HepG2 (cell line): ENCODE measurements around the gene SH2D6.

Experiments
- ATF1 ChIP-seq: IDR thresholded peaks from 2 replicates; pipeline ENCODE4 v1.6.1; 2016; ENCODE audit warnings: mild to moderate bottlenecking, control low read depth
- GABPA ChIP-seq, 2 experiments: IDR thresholded peaks; 2 replicates each; pipeline ENCODE4 v1.6.1; 2011 to 2016; ENCODE audit warnings: low read depth in 2 of 2, low read length in 1 of 2, missing biosample characterization in 1 of 2, missing genetic modification characterization in 1 of 2
- MAX ChIP-seq: IDR thresholded peaks from 2 replicates; pipeline ENCODE4 v1.6.1; 2012; ENCODE audit warnings: inconsistent platforms
- POLR2A ChIP-seq, 2 experiments: IDR thresholded peaks; 2 replicates each; pipeline ENCODE4 v1.6.1; 2011; ENCODE audit warnings: low read depth in 2 of 2, low read length in 2 of 2, mild to moderate bottlenecking in 1 of 2, moderate library complexity in 1 of 2; ENCODE audit not compliant: insufficient read depth in 1 of 2
- PRMT3 ChIP-seq: sonication (generic); formaldehyde crosslinking; IDR thresholded peaks from 2 replicates; pipeline ENCODE4 v1.8.1; 2022; ENCODE audit warnings: low read depth, mild to moderate bottlenecking, moderate library complexity, missing genetic modification reagents, borderline replicate concordance
- RARG ChIP-seq: sonication (generic); formaldehyde crosslinking; IDR thresholded peaks from 2 replicates; pipeline ENCODE4 v1.4.0; 2020; ENCODE audit warnings: low read depth, mild to moderate bottlenecking, missing genetic modification reagents
- TRIM24 ChIP-seq: sonication (generic); formaldehyde crosslinking; IDR thresholded peaks from 2 replicates; pipeline ENCODE4 v1.8.0; 2022; ENCODE audit warnings: mild to moderate bottlenecking, missing genetic modification reagents
- ZNF232 ChIP-seq: sonication (generic); formaldehyde crosslinking; IDR thresholded peaks from 2 replicates; pipeline ENCODE4 v1.4.0; 2020; ENCODE audit warnings: missing genetic modification reagents, borderline replicate concordance
- ZNF331 ChIP-seq: sonication (generic); formaldehyde crosslinking; IDR thresholded peaks from 2 replicates; pipeline ENCODE4 v1.4.0; 2020; ENCODE audit warnings: missing genetic modification reagents
- ZNF362 ChIP-seq: sonication (generic); formaldehyde crosslinking; IDR thresholded peaks from 2 replicates; pipeline ENCODE4 v1.4.0; 2020; ENCODE audit warnings: missing genetic modification reagents, mild to moderate bottlenecking, borderline replicate concordance
- TF ChIP-seq, protein P1 (sequence below): sonication (generic); formaldehyde crosslinking; IDR thresholded peaks from 2 replicates; pipeline ENCODE4 v1.4.0; 2020; ENCODE audit warnings: mild to moderate bottlenecking, missing genetic modification reagents

- no peak for TF ChIP-seq ZNF362 (CRISPR knock-in tag)
- TF ChIP-seq, protein P1, sequence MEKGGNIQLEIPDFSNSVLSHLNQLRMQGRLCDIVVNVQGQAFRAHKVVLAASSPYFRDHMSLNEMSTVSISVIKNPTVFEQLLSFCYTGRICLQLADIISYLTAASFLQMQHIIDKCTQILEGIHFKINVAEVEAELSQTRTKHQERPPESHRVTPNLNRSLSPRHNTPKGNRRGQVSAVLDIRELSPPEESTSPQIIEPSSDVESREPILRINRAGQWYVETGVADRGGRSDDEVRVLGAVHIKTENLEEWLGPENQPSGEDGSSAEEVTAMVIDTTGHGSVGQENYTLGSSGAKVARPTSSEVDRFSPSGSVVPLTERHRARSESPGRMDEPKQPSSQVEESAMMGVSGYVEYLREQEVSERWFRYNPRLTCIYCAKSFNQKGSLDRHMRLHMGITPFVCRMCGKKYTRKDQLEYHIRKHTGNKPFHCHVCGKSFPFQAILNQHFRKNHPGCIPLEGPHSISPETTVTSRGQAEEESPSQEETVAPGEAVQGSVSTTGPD (CRISPR knock-in tag), result no peak
- no peak for TF ChIP-seq MAX
- no peak for TF ChIP-seq ZNF331 (CRISPR knock-in tag)
- no peak for TF ChIP-seq ATF1 (CRISPR knock-in tag)
- no peak for TF ChIP-seq POLR2A (IDR thresholded peaks at IDR 0.05; ENCODE audit: insufficient read depth in 1 of 2, low read depth in 2 of 2, low read length in 2 of 2)
- TF ChIP-seq PRMT3, result no peak
- TF ChIP-seq TRIM24, result no peak
- TF ChIP-seq RARG (CRISPR knock-in tag), result no peak
- no peak for TF ChIP-seq ZNF232 (CRISPR knock-in tag)
- no peak for TF ChIP-seq GABPA (IDR thresholded peaks at IDR 0.05; ENCODE audit: low read depth, low read length)
- TF ChIP-seq GABPA (CRISPR knock-in tag; IDR thresholded peaks at IDR 0.05; ENCODE audit: low read depth), result no peak
Observed at GRCh38 chr2:85427300-85427835, 8.9 kb downstream of the SH2D6 start.
